Upper lobe of left lung (tissue), 4 donors: ENCODE measurements around the gene MAP7D3.

ENCODE experiments used
- POLR2A ChIP-seq, 4 donors: fragments of 450-650 bp; IDR thresholded peaks; one replicate each; pipeline ENCODE4 v1.5.1; 2016 to 2017; ENCODE audit warnings: antibody characterized with exemption in 4 of 4, mild to moderate bottlenecking in 2 of 4
- POLR2AphosphoS5 ChIP-seq, 2 donors: sonication (generic); formaldehyde crosslinking; IDR thresholded peaks; one replicate each; pipeline ENCODE4 v1.5.1; 2017; ENCODE audit warnings: antibody characterized with exemption in 2 of 2
- TF ChIP-seq, protein P1 (sequence below), 6 experiments: fragments of 450-650 bp in 4 of 6; fragments of 200-600 bp in 2 of 6; sonication (generic) in 2 of 6; IDR thresholded peaks; one replicate each; pipeline ENCODE4 v1.5.1; 2016 to 2019; ENCODE audit warnings: antibody characterized with exemption in 6 of 6

DNA sequence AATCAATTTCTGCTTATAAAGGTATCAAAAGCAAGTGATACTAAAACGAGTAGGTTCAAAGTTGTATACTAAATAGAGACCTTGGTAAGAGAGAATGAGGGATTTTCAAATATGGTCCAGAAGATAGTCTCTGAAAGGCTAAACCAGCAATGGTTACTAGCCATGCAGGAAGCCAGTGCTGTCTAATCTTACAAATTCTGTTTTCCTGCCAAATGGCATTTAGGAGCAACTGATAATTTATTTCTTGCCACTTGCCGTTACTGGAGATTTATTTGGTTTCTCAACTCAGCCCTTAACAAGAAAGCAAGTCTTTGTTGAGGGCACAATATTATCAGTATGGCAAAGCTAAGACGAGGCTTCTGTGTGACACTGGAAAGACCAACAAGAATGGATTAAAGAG lies 47.2 kb downstream of the MAP7D3 start:
- TF ChIP-seq, protein P1, sequence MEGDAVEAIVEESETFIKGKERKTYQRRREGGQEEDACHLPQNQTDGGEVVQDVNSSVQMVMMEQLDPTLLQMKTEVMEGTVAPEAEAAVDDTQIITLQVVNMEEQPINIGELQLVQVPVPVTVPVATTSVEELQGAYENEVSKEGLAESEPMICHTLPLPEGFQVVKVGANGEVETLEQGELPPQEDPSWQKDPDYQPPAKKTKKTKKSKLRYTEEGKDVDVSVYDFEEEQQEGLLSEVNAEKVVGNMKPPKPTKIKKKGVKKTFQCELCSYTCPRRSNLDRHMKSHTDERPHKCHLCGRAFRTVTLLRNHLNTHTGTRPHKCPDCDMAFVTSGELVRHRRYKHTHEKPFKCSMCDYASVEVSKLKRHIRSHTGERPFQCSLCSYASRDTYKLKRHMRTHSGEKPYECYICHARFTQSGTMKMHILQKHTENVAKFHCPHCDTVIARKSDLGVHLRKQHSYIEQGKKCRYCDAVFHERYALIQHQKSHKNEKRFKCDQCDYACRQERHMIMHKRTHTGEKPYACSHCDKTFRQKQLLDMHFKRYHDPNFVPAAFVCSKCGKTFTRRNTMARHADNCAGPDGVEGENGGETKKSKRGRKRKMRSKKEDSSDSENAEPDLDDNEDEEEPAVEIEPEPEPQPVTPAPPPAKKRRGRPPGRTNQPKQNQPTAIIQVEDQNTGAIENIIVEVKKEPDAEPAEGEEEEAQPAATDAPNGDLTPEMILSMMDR (IDR thresholded peaks at IDR 0.05): no peak
- TF ChIP-seq POLR2A (IDR thresholded peaks at IDR 0.05): no peak
- TF ChIP-seq POLR2AphosphoS5 (IDR thresholded peaks at IDR 0.05): no peak
